Fibroblast of mammary gland (primary cell): ENCODE measurements around the gene TMEM242.

Experiments
- DNase-seq: peaks from one replicate; pipeline ENCODE4 v3.0.0-alpha.2; 2010; ENCODE audit warnings: low read depth
- H3K4me3 ChIP-seq: 2 replicates; pipeline ENCODE4 v1.5.1; 2011; ENCODE audit warnings: low read depth, mild to moderate bottlenecking, low read length, moderate library complexity; ENCODE audit not compliant: control insufficient read depth
- CTCF ChIP-seq: conservative IDR thresholded peaks from 2 replicates; pipeline ENCODE4 v1.5.1; 2011; ENCODE audit warnings: low read depth, low read length, inconsistent platforms; ENCODE audit not compliant: control insufficient read depth, insufficient read depth

TMEM242 gene

GRCh38 chr6:157291356-157291755, 32.0 kb downstream of the TMEM242 start:
- H3K4me3 ChIP-seq, result no peak overlapping the region
- DNase-seq, result no peak
- TF ChIP-seq CTCF, result no peak

- no peak for TF ChIP-seq CTCF
- H3K4me3 ChIP-seq, result no peak overlapping the region
- DNase-seq, result no peak
Observed at GRCh38 chr6:157290797-157291196, 32.5 kb downstream of the TMEM242 start.

- DNase-seq, result no peak
- H3K4me3 ChIP-seq, result no peak overlapping the region
- no peak for TF ChIP-seq CTCF
Observed at GRCh38 chr6:157289764-157290163, 33.6 kb downstream of the TMEM242 start.

GRCh38 chr6:157288575-157288974, 34.7 kb downstream of the TMEM242 start:
- H3K4me3 ChIP-seq, result no peak overlapping the region
- TF ChIP-seq CTCF, result no peak
- no peak for DNase-seq

- no peak overlapping the region for H3K4me3 ChIP-seq
- DNase-seq, result no peak
- no peak for TF ChIP-seq CTCF
Observed at GRCh38 chr6:157287923-157288322, 35.4 kb downstream of the TMEM242 start.

- DNase-seq, result no peak
- no peak overlapping the region for H3K4me3 ChIP-seq
- TF ChIP-seq CTCF, result no peak
Observed at GRCh38 chr6:157287247-157287850, 36.0 kb downstream of the TMEM242 start.

- no peak for TF ChIP-seq CTCF
- no peak overlapping the region for H3K4me3 ChIP-seq
- no peak for DNase-seq
Observed at GRCh38 chr6:157285422-157285779, 37.9 kb downstream of the TMEM242 start.
